DND-41 (cell line): Measurements from ENCODE around the gene LRPPRC.
"Not testable (repeated sequence)": the region's sequence is repeated elsewhere in the genome, so short reads cannot be mapped to it uniquely, and the experiment has no call there.

Experiments
- ATAC-seq: fragments of 200-7000 bp; cut with Tn5 transposase; 3 replicates; pipeline ENCODE4 v1.9.1; 2021; ENCODE audit warnings: low read depth; ENCODE audit not compliant: insufficient read depth
- DNase-seq: peaks from one replicate; pipeline ENCODE4 v3.0.0-alpha.2; 2020
- H2AFZ ChIP-seq: 2 replicates; pipeline ENCODE4 v1.6.0; 2012; ENCODE audit warnings: low read depth, low read length
- H3K27ac ChIP-seq: 2 replicates; pipeline ENCODE4 v1.5.1; 2012; ENCODE audit warnings: low read length, inconsistent platforms
- H3K27me3 ChIP-seq: fragments of 200-600 bp; sonication (generic); 2 replicates; pipeline ENCODE4 v1.6.0; 2012; ENCODE audit warnings: low read length, mild to moderate bottlenecking, inconsistent platforms; ENCODE audit not compliant: insufficient read depth, poor library complexity
- H3K36me3 ChIP-seq: 2 replicates; pipeline ENCODE4 v1.5.1; 2012; ENCODE audit warnings: low read length, inconsistent platforms; ENCODE audit not compliant: insufficient read depth
- H3K4me1 ChIP-seq: 2 replicates; pipeline ENCODE4 v1.5.1; 2012; ENCODE audit warnings: mild to moderate bottlenecking, low read length; ENCODE audit not compliant: insufficient read depth
- H3K4me2 ChIP-seq: 2 replicates; pipeline ENCODE4 v1.6.0; 2012; ENCODE audit warnings: mild to moderate bottlenecking, moderate library complexity, low read length, inconsistent platforms; ENCODE audit not compliant: insufficient read depth
- H3K4me3 ChIP-seq, 2 experiments: fragments of 200-600 bp in 1 of 2; shearing (Covaris generic) in 1 of 2; 2 replicates each; pipeline ENCODE4 v1.5.1; 2012 to 2016; ENCODE audit warnings: inconsistent platforms in 2 of 2, low read length in 2 of 2, mild to moderate bottlenecking in 2 of 2, low read depth in 1 of 2, moderate library complexity in 1 of 2
- H3K79me2 ChIP-seq: 2 replicates; pipeline ENCODE4 v1.6.0; 2012; ENCODE audit warnings: low read length, inconsistent platforms; ENCODE audit not compliant: insufficient read depth
- H3K9ac ChIP-seq: 2 replicates; pipeline ENCODE4 v1.6.0; 2012; ENCODE audit warnings: low read depth, mild to moderate bottlenecking, inconsistent platforms, low read length, moderate library complexity
- H3K9me3 ChIP-seq: 2 replicates; pipeline ENCODE4 v1.5.1; 2012; ENCODE audit warnings: low read length, moderate library complexity, mild to moderate bottlenecking, inconsistent platforms; ENCODE audit not compliant: insufficient read depth, severe bottlenecking
- H4K20me1 ChIP-seq: 2 replicates; pipeline ENCODE4 v1.6.0; 2012; ENCODE audit warnings: low read length; ENCODE audit not compliant: insufficient read depth
- CTCF ChIP-seq: IDR thresholded peaks from 2 replicates; pipeline ENCODE4 v1.5.1; 2012; ENCODE audit warnings: borderline replicate concordance, low read length, moderate library complexity, mild to moderate bottlenecking; ENCODE audit not compliant: poor library complexity, severe bottlenecking; ENCODE audit errors: extremely low read depth
- EZH2 ChIP-seq: IDR thresholded peaks from 3 replicates; pipeline ENCODE4 v1.6.1; 2012; ENCODE audit warnings: borderline replicate concordance, low read depth, mild to moderate bottlenecking, moderate library complexity, low read length, inconsistent platforms; ENCODE audit not compliant: severe bottlenecking

The LRPPRC gene

DNA sequence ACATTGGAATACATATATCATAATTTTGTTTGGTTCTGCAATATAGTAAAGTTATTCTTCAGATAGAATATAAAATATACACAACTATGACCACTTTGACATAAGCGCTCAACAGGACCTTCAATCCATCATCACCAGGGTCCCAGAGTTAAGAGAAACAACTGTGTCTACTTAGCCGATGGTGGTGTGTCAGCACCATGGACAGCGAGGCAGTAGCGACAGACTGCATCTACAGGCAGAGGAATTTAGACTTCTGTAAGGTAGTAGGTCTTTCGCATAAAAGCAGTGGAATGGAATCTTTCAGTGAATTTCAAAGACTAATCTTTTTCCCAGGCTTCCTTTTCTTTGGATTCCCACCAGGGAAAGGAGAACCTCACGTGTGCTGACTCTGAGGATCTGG lies 20.5 kb upstream of the LRPPRC start:
- H2AFZ ChIP-seq, result no peak overlapping the region
- H3K27ac ChIP-seq, result no peak overlapping the region
- H3K9ac ChIP-seq, result no peak overlapping the region
- no peaks in the 10 kb centered on the region for H3K27me3 ChIP-seq
- peak; percentile 75 for DNase-seq
- ATAC-seq, result peak; percentile 90
- H3K4me3 ChIP-seq, result no peak overlapping the region
- H3K9me3 ChIP-seq, result no peaks in the 10 kb centered on the region
- H3K4me2 ChIP-seq, result no peak overlapping the region
- H3K36me3 ChIP-seq, result no peaks in the 10 kb centered on the region
- no peaks in the 10 kb centered on the region for H4K20me1 ChIP-seq
- no peaks in the 10 kb centered on the region for H3K4me1 ChIP-seq
- H3K79me2 ChIP-seq, result no peaks in the 10 kb centered on the region
- no peak for TF ChIP-seq CTCF
- no peak for TF ChIP-seq EZH2

- TF ChIP-seq CTCF (no peak), EZH2 (no peak)
- H3K9ac ChIP-seq, result no peak overlapping the region
- ATAC-seq, result no peak
- no peaks in the 10 kb centered on the region for H3K79me2 ChIP-seq
- DNase-seq, result no peak
- no peak overlapping the region for H3K27ac ChIP-seq
- H3K4me2 ChIP-seq, result no peak overlapping the region
- H3K4me1 ChIP-seq, result no peaks in the 10 kb centered on the region
- H3K9me3 ChIP-seq, result no peaks in the 10 kb centered on the region
- no peaks in the 10 kb centered on the region for H4K20me1 ChIP-seq
- no peak overlapping the region for H2AFZ ChIP-seq
- H3K4me3 ChIP-seq, result no peak overlapping the region
- no peaks in the 10 kb centered on the region for H3K36me3 ChIP-seq
- H3K27me3 ChIP-seq, result no peaks in the 10 kb centered on the region
Measured at GRCh38 chr2:44015239-44015638, 19.4 kb upstream of the LRPPRC start.

DNA sequence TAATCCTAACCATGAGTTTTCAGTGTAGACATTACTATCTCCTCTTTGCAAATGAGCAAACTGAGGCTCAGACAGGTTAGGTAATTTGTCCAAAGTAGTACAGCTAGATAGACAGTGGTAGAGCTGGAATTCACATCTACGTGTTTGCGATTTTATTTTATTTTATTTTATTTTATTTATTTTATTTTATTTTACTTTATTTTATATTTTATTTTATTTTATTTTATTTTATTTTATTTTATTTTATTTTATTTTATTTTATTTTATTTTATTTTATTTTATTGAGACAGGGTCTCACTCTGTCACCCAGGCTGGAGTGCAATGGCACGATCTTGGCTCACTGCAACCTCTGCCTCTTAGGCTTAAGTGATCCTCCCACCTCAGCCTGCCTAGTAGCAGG lies 17.4 kb upstream of the LRPPRC start:
- not testable (repeated sequence) for H3K36me3 ChIP-seq, H3K9ac ChIP-seq, H3K27ac ChIP-seq, ATAC-seq, DNase-seq, H2AFZ ChIP-seq, H3K79me2 ChIP-seq, H3K27me3 ChIP-seq, H3K4me3 ChIP-seq, H3K4me2 ChIP-seq, H4K20me1 ChIP-seq, H3K9me3 ChIP-seq, H3K4me1 ChIP-seq

DNA sequence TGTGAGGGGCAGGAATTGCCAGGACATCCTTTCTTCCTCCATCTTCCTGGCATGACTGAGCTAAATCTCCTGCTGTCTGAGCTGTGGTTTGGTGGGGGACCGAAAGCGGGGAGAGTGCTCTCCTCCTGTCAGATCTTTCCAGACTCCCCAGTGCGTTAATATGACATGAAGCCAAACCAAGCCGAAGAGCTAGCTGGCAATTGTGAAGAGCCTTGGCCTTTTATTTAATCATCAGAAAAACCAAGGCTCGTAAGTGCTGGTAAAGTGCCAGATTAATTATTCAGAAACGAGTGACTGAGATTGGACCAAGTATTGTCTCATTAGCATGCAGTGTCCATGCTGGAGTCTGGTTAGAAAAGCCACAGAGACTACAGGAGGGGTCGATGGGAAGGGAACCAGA lies 14.5 kb upstream of the LRPPRC start:
- DNase-seq (no peak), ATAC-seq (no peak)
- Histone ChIP-seq H3K4me1 (no peaks in the 10 kb centered on the region), H3K4me3 (no peak overlapping the region), H3K36me3 (no peaks in the 10 kb centered on the region), H3K27me3 (no peaks in the 10 kb centered on the region), H3K9me3 (no peaks in the 10 kb centered on the region), H3K9ac (no peak overlapping the region), H4K20me1 (no peaks in the 10 kb centered on the region), H3K79me2 (no peaks in the 10 kb centered on the region), H3K27ac (no peak overlapping the region), H2AFZ (no peak overlapping the region), H3K4me2 (no peak overlapping the region)
- TF ChIP-seq EZH2, result no peak
- no peak for TF ChIP-seq CTCF
